ENCODE results near the gene MRPL43. TPM values are rescaled to one million over a fixed set of nuclear protein-coding genes. Genes with fewer than 3 reads are reported as not detected.
A peak's percentile ranks its signal among the peaks of the same experiment; 100 is the strongest.

MRPL43 gene
- total RNA-seq (100 to 1,000 TPM in 1 of 7 donors, 10 to 100 TPM in 6; 68.2 to 113 (median 83.3) TPM), polyA plus RNA-seq (100 to 1,000 TPM in 1 of 2 donors, 10 to 100 TPM in 1; 56.6 to 126 TPM)
- long read RNA-seq, donor 1, transcript MRPL43-212 (2 exons, 810 nt), result minor isoform, 6 of 117 reads
- long read RNA-seq, donor 1, transcript MRPL43-203 (3 exons, 1,010 nt), result major isoform, 84 of 117 reads
- long read RNA-seq, donor 1, partial matches to known transcripts, result 1 of 117 reads
- long read RNA-seq, donor 1, other reads (novel, unspliced or antisense), result 19 of 117 reads
- long read RNA-seq, donor 2, transcript MRPL43-213 (2 exons, 897 nt), result minor isoform, 6 of 160 reads
- long read RNA-seq, donor 2, transcript MRPL43-203 (3 exons, 1,010 nt), result major isoform, 28 of 160 reads
- long read RNA-seq, donor 2, transcript MRPL43-204 (6 exons, 894 nt), result minor isoform, 6 of 160 reads
- long read RNA-seq, donor 2, transcript MRPL43-201 (5 exons, 747 nt), result minor isoform, 11 of 160 reads
- long read RNA-seq, donor 2, partial matches to known transcripts, result 107 of 160 reads
- long read RNA-seq, donor 2, other reads (novel, unspliced or antisense), result 0 of 160 reads
- long read RNA-seq, donor 3, transcript MRPL43-201 (5 exons, 747 nt), result minor isoform, 10 of 57 reads
- long read RNA-seq, donor 3, transcript MRPL43-203 (3 exons, 1,010 nt), result major isoform, 29 of 57 reads
- long read RNA-seq, donor 3, partial matches to known transcripts, result 3 of 57 reads
- long read RNA-seq, donor 3, other reads (novel, unspliced or antisense), result 4 of 57 reads

DNA sequence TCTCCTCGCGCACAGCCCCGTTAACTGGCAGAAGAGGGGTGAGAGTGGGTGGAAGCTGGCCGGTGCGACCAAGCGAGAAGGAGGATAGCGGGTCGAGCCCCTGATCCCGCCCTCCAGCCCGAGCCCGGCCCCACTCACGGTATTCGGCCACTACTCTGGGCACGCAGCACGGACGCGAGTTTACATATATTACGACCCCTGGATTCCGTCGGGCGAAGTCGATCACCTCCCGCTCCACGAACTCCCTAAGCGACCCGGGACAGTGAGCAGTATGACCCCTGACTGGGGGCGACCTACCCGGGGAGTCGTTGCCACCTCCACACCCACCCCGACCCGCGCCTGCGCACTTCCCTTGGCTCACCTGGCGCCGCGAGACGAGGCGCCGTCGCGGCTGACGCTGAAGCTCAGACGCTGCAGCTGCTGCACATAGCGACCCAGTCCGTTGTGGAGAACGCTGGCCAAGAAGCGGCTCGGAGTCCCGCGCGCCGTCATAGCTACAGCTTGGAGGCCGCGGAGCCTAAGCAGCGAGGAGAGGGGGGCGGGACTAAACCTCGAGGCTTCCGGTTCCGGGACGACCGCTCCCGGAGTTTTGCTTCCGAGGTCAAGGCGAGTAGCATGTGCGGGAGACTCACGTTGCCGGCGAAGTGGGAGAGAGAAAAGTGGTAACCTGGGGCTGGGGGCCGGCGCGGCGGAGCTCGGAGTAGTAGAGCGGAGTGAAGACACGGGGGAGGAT is at the start of gene MRPL43, which contains the start of gene TWNK:
TSS of gene MRPL43 (minus strand) at position 546 of the 733 bp plus-strand sequence. CDS start at position 492, 54 bp downstream.
TSS of gene TWNK (plus strand) at position 592 of the 733 bp plus-strand sequence. CDS start 668 bp downstream, outside the sequence.
- no peak for TF ChIP-seq CTCF (IDR thresholded peaks at IDR 0.05)
- peak; percentile 56 for TF ChIP-seq POLR2A (IDR thresholded peaks at IDR 0.05)
- TF ChIP-seq EP300 (IDR thresholded peaks at IDR 0.05), result no peak
- no peaks in the 10 kb centered on the region for H3K27me3 ChIP-seq
- intact Hi-C loops (cut with DNase I), result no loop called here
- peaks cover 19% of the 10 kb centered on the region for H3K4me1 ChIP-seq (ENCODE audit: insufficient read depth)
- WGBS, 3 donors, result 0 to 1% (median 1%) methylated on average over 75 of the region's 75 CpGs
- peak within 1 kb of the TSS in 1 of 2 donors; percentile 58 for H3K27ac ChIP-seq
- H3K36me3 ChIP-seq, result no peaks in the 10 kb centered on the region
- H3K9me3 ChIP-seq, result no peaks in the 10 kb centered on the region
- DNase-seq, result peak; percentile 81 to 90 (median 84)
- peak within 1 kb of the TSS; percentile 94 for H3K4me3 ChIP-seq

- intact Hi-C loops (cut with DNase I), result no loop called here
- Histone ChIP-seq H3K27me3 (no peaks in the 10 kb centered on the region), H3K27ac (no peak overlapping the region), H3K36me3 (no peaks in the 10 kb centered on the region), H3K4me1 (ENCODE audit: insufficient read depth) (no peaks in the 10 kb centered on the region), H3K4me3 (no peak overlapping the region), H3K9me3 (no peaks in the 10 kb centered on the region)
- TF ChIP-seq POLR2A (IDR thresholded peaks at IDR 0.05), result no peak
- TF ChIP-seq CTCF (IDR thresholded peaks at IDR 0.05), result no peak
- no peak for TF ChIP-seq EP300 (IDR thresholded peaks at IDR 0.05)
- 70 to 77% (median 74%) methylated on average over 7 of the region's 7 CpGs for WGBS, 3 donors
- DNase-seq, result no peak
These were observed 49.4 kb upstream of the MRPL43 start for GRCh38 chr10:101036726-101037125.

DNA sequence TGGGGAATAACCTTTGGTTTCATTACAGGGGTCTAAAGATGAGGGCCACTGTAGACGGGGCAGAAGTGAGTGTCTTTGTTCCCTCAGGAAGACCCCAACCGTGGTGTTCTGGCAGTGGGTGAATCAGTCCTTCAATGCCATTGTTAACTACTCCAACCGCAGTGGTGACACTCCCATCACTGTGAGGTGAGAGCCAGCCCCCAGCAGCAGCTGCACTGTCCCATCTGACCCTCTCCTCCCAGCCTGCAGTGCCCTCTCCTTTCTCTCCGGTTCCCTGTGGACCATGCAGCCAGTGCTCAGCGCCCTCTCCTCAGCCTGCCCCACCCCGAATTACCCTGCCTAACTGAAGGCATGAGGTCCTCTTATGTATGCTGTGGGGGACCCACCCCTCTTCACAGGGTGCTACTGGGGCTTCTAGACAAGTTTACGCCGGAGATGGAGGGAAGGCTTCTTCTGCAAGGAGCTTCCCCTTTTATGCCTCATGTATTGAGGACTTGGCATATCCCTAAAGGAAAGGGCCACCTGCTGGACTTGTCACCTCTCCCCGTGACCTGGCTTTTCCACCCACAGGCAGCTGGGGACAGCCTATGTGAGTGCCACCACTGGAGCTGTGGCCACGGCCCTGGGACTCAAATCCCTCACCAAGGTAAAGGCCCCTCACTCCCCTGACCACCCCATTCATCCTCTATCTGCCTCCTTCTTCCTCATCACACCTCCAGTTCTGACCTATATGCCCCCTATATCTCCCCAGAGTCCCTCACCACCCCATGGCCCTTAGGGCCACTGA is 48.8 kb upstream of the MRPL43 start:
- Histone ChIP-seq H3K27me3 (no peaks in the 10 kb centered on the region), H3K9me3 (no peaks in the 10 kb centered on the region), H3K4me3 (no peak overlapping the region), H3K4me1 (ENCODE audit: insufficient read depth) (no peaks in the 10 kb centered on the region), H3K27ac (no peak overlapping the region), H3K36me3 (no peaks in the 10 kb centered on the region)
- intact Hi-C loops (cut with DNase I), result no loop called here
- WGBS, 3 donors, result 79 to 84% (median 83%) methylated on average over 10 of the region's 10 CpGs
- TF ChIP-seq CTCF (IDR thresholded peaks at IDR 0.05), result no peak
- TF ChIP-seq EP300 (IDR thresholded peaks at IDR 0.05), result no peak
- no peak for TF ChIP-seq POLR2A (IDR thresholded peaks at IDR 0.05)
- DNase-seq, result no peak

All from ovary (tissue), 10 donors.